ENCODE measurements around the gene CEP135. TPM values are rescaled to one million over a fixed set of nuclear protein-coding genes. Genes with fewer than 3 reads are reported as not detected.

CEP135 gene
- polyA plus RNA-seq, 1 donor (not counting 4 experiments of a cell fraction or from before 2014, with no cell fraction given): 5.4 TPM

GRCh38 chr4:55973650-55974049 is 24.9 kb downstream of the CEP135 start:
- H3K9me1 ChIP-seq (ENCODE audit: control insufficient read depth, extremely low read depth, insufficient read depth, low read length): no peaks in the 10 kb centered on the region
- H3K4me3 ChIP-seq (ENCODE audit: control insufficient read depth in 2 of 3, extremely low read depth in 1 of 3, insufficient read depth in 2 of 3, low read depth in 1 of 3, low read length in 3 of 3): no peak overlapping the region
- TF ChIP-seq EZH2 (IDR thresholded peaks at IDR 0.05; ENCODE audit: low read length) (no peak), CTCF (optimal IDR thresholded peaks at IDR 0.05 in 1 of 3, IDR thresholded peaks at IDR 0.05 in 1 of 3, conservative IDR thresholded peaks at IDR 0.05 in 1 of 3; ENCODE audit: extremely low read depth in 1 of 3, insufficient read depth in 2 of 3, low read length in 3 of 3) (no peak)
- no peak overlapping the region for H3K4me2 ChIP-seq (ENCODE audit: control insufficient read depth, extremely low read depth, insufficient read depth, low read depth, low read length)
- no peaks in the 10 kb centered on the region for H3K79me2 ChIP-seq (ENCODE audit: control insufficient read depth, insufficient read depth, low read length)
- peaks cover 0 to 16% of the 10 kb centered on the region in 2 experiments for H3K36me3 ChIP-seq (ENCODE audit: control insufficient read depth in 2 of 2, extremely low read depth in 1 of 2, insufficient read depth in 2 of 2, low read length in 2 of 2)
- H3K9ac ChIP-seq (ENCODE audit: control insufficient read depth, extremely low read depth, insufficient read depth, low read length): no peak overlapping the region
- no peaks in the 10 kb centered on the region for H3K27me3 ChIP-seq (ENCODE audit: control insufficient read depth, extremely low read depth, insufficient read depth, low read length)
- no peaks in the 10 kb centered on the region for H4K20me1 ChIP-seq (ENCODE audit: control insufficient read depth, extremely low read depth, insufficient read depth, low read length)
- H3K27ac ChIP-seq (ENCODE audit: control insufficient read depth, insufficient read depth, low read length): no peak overlapping the region
- no peak for DNase-seq (ENCODE audit: low read depth, low spot score)
- no peaks in the 10 kb centered on the region for H3K9me3 ChIP-seq (ENCODE audit: control insufficient read depth, low read depth, low read length)
- H3K4me1 ChIP-seq (ENCODE audit: control insufficient read depth, extremely low read depth, insufficient read depth, low read length): no peaks in the 10 kb centered on the region
- FAIRE-seq: no peak
- dilution Hi-C loops (cut with MboI; ENCODE audit: extremely low pct_ligation_motif_present, low sequenced_read_pairs): no loop called here
- no peak overlapping the region for H2AFZ ChIP-seq (ENCODE audit: control insufficient read depth, low read length)

- H3K9me3 ChIP-seq (ENCODE audit: control insufficient read depth, low read depth, low read length): no peaks in the 10 kb centered on the region
- no peak overlapping the region for H3K9ac ChIP-seq (ENCODE audit: control insufficient read depth, extremely low read depth, insufficient read depth, low read length)
- H3K36me3 ChIP-seq (ENCODE audit: control insufficient read depth in 2 of 2, extremely low read depth in 1 of 2, insufficient read depth in 2 of 2, low read length in 2 of 2): peaks cover 1 to 16% of the 10 kb centered on the region in 2 experiments
- H2AFZ ChIP-seq (ENCODE audit: control insufficient read depth, low read length): no peak overlapping the region
- FAIRE-seq (no peak), DNase-seq (ENCODE audit: low read depth, low spot score) (no peak)
- no peak for TF ChIP-seq EZH2 (IDR thresholded peaks at IDR 0.05; ENCODE audit: low read length)
- no peak for TF ChIP-seq CTCF (optimal IDR thresholded peaks at IDR 0.05 in 1 of 3, IDR thresholded peaks at IDR 0.05 in 1 of 3, conservative IDR thresholded peaks at IDR 0.05 in 1 of 3; ENCODE audit: extremely low read depth in 1 of 3, insufficient read depth in 2 of 3, low read length in 3 of 3)
- H3K4me1 ChIP-seq (ENCODE audit: control insufficient read depth, extremely low read depth, insufficient read depth, low read length): no peaks in the 10 kb centered on the region
- no peaks in the 10 kb centered on the region for H3K27me3 ChIP-seq (ENCODE audit: control insufficient read depth, extremely low read depth, insufficient read depth, low read length)
- H4K20me1 ChIP-seq (ENCODE audit: control insufficient read depth, extremely low read depth, insufficient read depth, low read length): no peaks in the 10 kb centered on the region
- no peak overlapping the region for H3K27ac ChIP-seq (ENCODE audit: control insufficient read depth, insufficient read depth, low read length)
- dilution Hi-C loops (cut with MboI; ENCODE audit: extremely low pct_ligation_motif_present, low sequenced_read_pairs): no loop called here
- no peak overlapping the region for H3K4me3 ChIP-seq (ENCODE audit: control insufficient read depth in 2 of 3, extremely low read depth in 1 of 3, insufficient read depth in 2 of 3, low read depth in 1 of 3, low read length in 3 of 3)
- H3K79me2 ChIP-seq (ENCODE audit: control insufficient read depth, insufficient read depth, low read length): no peaks in the 10 kb centered on the region
- no peak overlapping the region for H3K4me2 ChIP-seq (ENCODE audit: control insufficient read depth, extremely low read depth, insufficient read depth, low read depth, low read length)
- no peaks in the 10 kb centered on the region for H3K9me1 ChIP-seq (ENCODE audit: control insufficient read depth, extremely low read depth, insufficient read depth, low read length)
Measured at GRCh38 chr4:55977811-55978210, 29.1 kb downstream of the CEP135 start.

Data from keratinocyte (primary cell).